HL-60 (cell line): ENCODE results near the gene CRLF1.

ENCODE experiments used
- CTCF ChIP-seq: IDR thresholded peaks from one replicate; pipeline ENCODE4 v1.5.1; 2011; ENCODE audit warnings: low read length, control low read depth, inconsistent platforms; ENCODE audit not compliant: insufficient read depth
- GABPA ChIP-seq: IDR thresholded peaks from 2 replicates; pipeline ENCODE4 v1.6.1; 2012; ENCODE audit warnings: low read depth
- POLR2AphosphoS5 ChIP-seq: IDR thresholded peaks from 2 replicates; pipeline ENCODE4 v1.6.1; 2012; ENCODE audit warnings: low read depth
- REST ChIP-seq: IDR thresholded peaks from 2 replicates; pipeline ENCODE4 v1.6.1; 2012; ENCODE audit warnings: low read depth; ENCODE audit not compliant: insufficient replicate concordance
- SPI1 ChIP-seq: IDR thresholded peaks from 2 replicates; pipeline ENCODE4 v1.6.1; 2012; ENCODE audit warnings: low read depth, mild to moderate bottlenecking, borderline replicate concordance

- TF ChIP-seq CTCF: no peak
- TF ChIP-seq REST: no peak
- TF ChIP-seq POLR2AphosphoS5: no peak
- TF ChIP-seq GABPA: no peak
- no peak for TF ChIP-seq SPI1
Observed at GRCh38 chr19:18634612-18635297, 28.2 kb upstream of the CRLF1 start.
